ENCODE data around the gene RELCH.

Gene RELCH

GRCh38 chr18:62285281-62285680 lies 98.2 kb downstream of the RELCH start:
- TF ChIP-seq SIN3A (IDR thresholded peaks at IDR 0.05; ENCODE audit: borderline replicate concordance, insufficient read depth, low read length) (no peak), TAF1 (IDR thresholded peaks at IDR 0.05; ENCODE audit: borderline replicate concordance, insufficient read depth, low read length) (no peak), POLR2AphosphoS5 (IDR thresholded peaks at IDR 0.05; ENCODE audit: low read depth, low read length) (no peak), REST (IDR thresholded peaks at IDR 0.05; ENCODE audit: insufficient read depth in 1 of 2, low read depth in 2 of 2, low read length in 2 of 2) (no peak), FOXP2 (optimal IDR thresholded peaks at IDR 0.05; ENCODE audit: borderline replicate concordance, extremely low read depth, extremely low read length, insufficient read depth) (no peak)

GRCh38 chr18:62287781-62288664 lies 101.0 kb downstream of the RELCH start:
- no peak for TF ChIP-seq POLR2AphosphoS5 (IDR thresholded peaks at IDR 0.05; ENCODE audit: low read depth, low read length)

- TF ChIP-seq TAF1 (IDR thresholded peaks at IDR 0.05; ENCODE audit: borderline replicate concordance, insufficient read depth, low read length) (no peak), SIN3A (IDR thresholded peaks at IDR 0.05; ENCODE audit: borderline replicate concordance, insufficient read depth, low read length) (no peak), POLR2AphosphoS5 (IDR thresholded peaks at IDR 0.05; ENCODE audit: low read depth, low read length) (no peak), FOXP2 (optimal IDR thresholded peaks at IDR 0.05; ENCODE audit: borderline replicate concordance, extremely low read depth, extremely low read length, insufficient read depth) (no peak), REST (IDR thresholded peaks at IDR 0.05; ENCODE audit: insufficient read depth in 1 of 2, low read depth in 2 of 2, low read length in 2 of 2) (no peak)
Observed at GRCh38 chr18:62288665-62289008, 101.6 kb downstream of the RELCH start.

- TF ChIP-seq SIN3A (IDR thresholded peaks at IDR 0.05; ENCODE audit: borderline replicate concordance, insufficient read depth, low read length) (no peak), FOXP2 (optimal IDR thresholded peaks at IDR 0.05; ENCODE audit: borderline replicate concordance, extremely low read depth, extremely low read length, insufficient read depth) (no peak), TAF1 (IDR thresholded peaks at IDR 0.05; ENCODE audit: borderline replicate concordance, insufficient read depth, low read length) (no peak), POLR2AphosphoS5 (IDR thresholded peaks at IDR 0.05; ENCODE audit: low read depth, low read length) (no peak), REST (IDR thresholded peaks at IDR 0.05; ENCODE audit: insufficient read depth in 1 of 2, low read depth in 2 of 2, low read length in 2 of 2) (no peak)
Observed at GRCh38 chr18:62289047-62289446, 102.0 kb downstream of the RELCH start.

GRCh38 chr18:62294073-62294472 lies 107.0 kb downstream of the RELCH start:
- TF ChIP-seq TAF1 (IDR thresholded peaks at IDR 0.05; ENCODE audit: borderline replicate concordance, insufficient read depth, low read length) (no peak), POLR2AphosphoS5 (IDR thresholded peaks at IDR 0.05; ENCODE audit: low read depth, low read length) (no peak), REST (IDR thresholded peaks at IDR 0.05; ENCODE audit: insufficient read depth in 1 of 2, low read depth in 2 of 2, low read length in 2 of 2) (no peak), SIN3A (IDR thresholded peaks at IDR 0.05; ENCODE audit: borderline replicate concordance, insufficient read depth, low read length) (no peak), FOXP2 (optimal IDR thresholded peaks at IDR 0.05; ENCODE audit: borderline replicate concordance, extremely low read depth, extremely low read length, insufficient read depth) (no peak)
